GM12878 (cell line): ENCODE results near the gene FAM234B. TPM values are rescaled to one million over a fixed set of nuclear protein-coding genes. Genes with fewer than 3 reads are reported as not detected.

Experiments
- ATAC-seq: fragments of 200-7000 bp; cut with Tn5 transposase; 3 replicates; pipeline ENCODE4 v1.9.1; 2020; ENCODE audit warnings: mild to moderate bottlenecking, moderate library complexity
- BruUV-seq: library from RNA; stranded (reverse); fragments of 400-500 nt; replicated peaks from 2 replicates; lab custom pipeline; 2021; lab: Mats Ljungman, UMichigan
- CTCF ChIA-PET: fragments of 300-600 bp; sonication (Branson Sonifier 250); formaldehyde crosslinking; extraction: SDS; loops from one replicate; lab custom pipeline; 2021; ENCODE audit warnings: inconsistent platforms; lab: Yijun Ruan, JAX
- POLR2A ChIA-PET: fragments of 350-600 bp; formaldehyde crosslinking; extraction: SDS; loops from one replicate; lab custom pipeline; 2021; ENCODE audit warnings: inconsistent platforms; lab: Charles Lee
- RAD21 ChIA-PET: fragments of 300-600 bp; sonication (Branson Sonifier 250); formaldehyde crosslinking; loops from one replicate; lab custom pipeline; 2023; ENCODE audit warnings: antibody characterized with exemption; ENCODE audit not compliant: unreplicated experiment; lab: Charles Lee
- SMC1A ChIA-PET: fragments of 300-600 bp; sonication (Branson Sonifier 250); formaldehyde crosslinking; loops from one replicate; lab custom pipeline; 2023; ENCODE audit not compliant: unreplicated experiment, uncharacterized antibody; lab: Charles Lee
- DNase-seq: peaks from one replicate; pipeline ENCODE4 v3.0.0-alpha.2; 2011; ENCODE audit warnings: low read depth, low spot score
- FAIRE-seq: peaks from 3 replicates; lab custom pipeline; 2011; peaks lifted over from hg19 to GRCh38; lab: Jason Lieb, UNC
- H2AFZ ChIP-seq: 2 replicates; pipeline ENCODE4 v1.6.0; 2011; ENCODE audit warnings: low read depth, low read length, control low read depth; ENCODE audit not compliant: control insufficient read depth
- H3K27ac ChIP-seq: 2 replicates; pipeline ENCODE4 v1.5.1; 2011; ENCODE audit warnings: control low read depth; ENCODE audit not compliant: control insufficient read depth, insufficient read depth
- H3K27me3 ChIP-seq, 2 experiments: replicated peaks in 1 of 2; 2 replicates each; pipeline versions ENCODE4 v1.6.0 to v1.6.1; 2011; ENCODE audit warnings: low read length in 1 of 2; ENCODE audit not compliant: control insufficient read depth in 2 of 2, insufficient read depth in 2 of 2
- H3K36me3 ChIP-seq, 2 experiments: 2 replicates each; pipeline ENCODE4 v1.5.1; 2011; ENCODE audit warnings: low read length in 1 of 2; ENCODE audit not compliant: control insufficient read depth in 2 of 2, insufficient read depth in 2 of 2
- H3K4me1 ChIP-seq: 2 replicates; pipeline ENCODE4 v1.6.1; 2011; ENCODE audit warnings: mild to moderate bottlenecking, low read length, moderate library complexity, mixed read lengths; ENCODE audit not compliant: control insufficient read depth, insufficient read depth
- H3K4me2 ChIP-seq: 2 replicates; pipeline ENCODE4 v1.6.0; 2011; ENCODE audit warnings: control low read depth; ENCODE audit not compliant: control insufficient read depth, insufficient read depth
- H3K4me3 ChIP-seq: fragments of 200-600 bp; sonication (generic); 2 replicates; pipeline ENCODE4 v1.5.1; 2016
- H3K79me2 ChIP-seq: 2 replicates; pipeline ENCODE4 v1.6.0; 2011; ENCODE audit warnings: low read length; ENCODE audit not compliant: control insufficient read depth, insufficient read depth
- H3K9ac ChIP-seq: 2 replicates; pipeline ENCODE4 v1.8.0; 2011; ENCODE audit warnings: low read length, control low read depth, mixed read lengths; ENCODE audit not compliant: control insufficient read depth, insufficient read depth
- H3K9me3 ChIP-seq: replicated peaks from 3 replicates; pipeline ENCODE4 v1.5.1; 2011; ENCODE audit warnings: mild to moderate bottlenecking, low read length; ENCODE audit not compliant: control insufficient read depth, insufficient read depth
- H4K20me1 ChIP-seq: 2 replicates; pipeline ENCODE4 v1.6.0; 2011; ENCODE audit not compliant: control insufficient read depth, insufficient read depth
- BRCA1 ChIP-seq: IDR thresholded peaks from 2 replicates; pipeline ENCODE4 v1.6.1; 2011; ENCODE audit warnings: low read depth, low read length, improper control_type of control experiment
- IKZF1 ChIP-seq: fragments of 450-650 bp; conservative IDR thresholded peaks from 2 replicates; pipeline ENCODE4 v1.6.1; 2017; ENCODE audit warnings: antibody characterized with exemption, mild to moderate bottlenecking
- KDM1A ChIP-seq: fragments of 200-600 bp; sonication (generic); IDR thresholded peaks from 2 replicates; pipeline ENCODE4 v1.6.1; 2016; ENCODE audit warnings: borderline replicate concordance
- SMAD1 ChIP-seq: fragments of 450-650 bp; IDR thresholded peaks from 2 replicates; pipeline ENCODE4 v1.6.1; 2018; ENCODE audit warnings: mild to moderate bottlenecking, low read depth; ENCODE audit not compliant: partially characterized antibody
- WGBS: methylation state at CpG from one replicate; pipeline ENCODE4 v1.1.6; 2016; ENCODE audit warnings: low lambda C conversion rate; ENCODE audit not compliant: insufficient replicate concordance, insufficient coverage; ENCODE audit errors: missing lambda C conversion rate; 5-methylcytosine and 5-hydroxymethylcytosine counted together
- in situ Hi-C: fragments of 300-500 bp; cut with MboI; formaldehyde crosslinking; loops from 9 replicates; pipeline ENCODE4 v1.14.3; 2018; ENCODE audit warnings: mixed read lengths
- intact Hi-C: fragments of 100-400 bp; cut with micrococcal nuclease; formaldehyde crosslinking; loops from one replicate; pipeline ENCODE4 v1.14.2; 2022; ENCODE audit not compliant: unreplicated experiment
- polyA plus RNA-seq, 11 experiments: library from polyadenylated mRNA; depleted of rRNA in 4 of 11; unstranded in 6 of 11; stranded (reverse) in 5 of 11; fragments of >200 nt; fragmentation: Nextera tagmentation in 4 of 11; fragmentation: Illumina TruSeq in 1 of 11; extraction: Ambion mirVana in 4 of 11; extraction: Trizol in 1 of 11; gene quantifications; 1 replicate in 1 of 11; 2 replicates in 10 of 11; pipeline versions ENCODE4 v1.2.1 to v1.2.3, GENCODE V29; 2011 to 2016; ENCODE audit warnings: inconsistent platforms in 2 of 11, missing spikeins in 2 of 11, low read depth in 1 of 11
- total RNA-seq, 4 experiments: library from RNA; depleted of rRNA in 3 of 4; stranded (reverse); fragments of >200 nt in 3 of 4; fragmentation: Illumina TruSeq in 1 of 4; extraction: Trizol in 1 of 4; gene quantifications; 2 replicates each; pipeline versions ENCODE4 v1.2.1 to v1.2.3, GENCODE V29; 2013 to 2021
- TF ChIP-seq, protein P1 (sequence below): IDR thresholded peaks from 2 replicates; pipeline ENCODE4 v1.6.1; 2011; ENCODE audit warnings: mild to moderate bottlenecking, low read depth, low read length, moderate library complexity; ENCODE audit not compliant: insufficient replicate concordance

FAM234B gene
- total and polyA plus RNA-seq, 10 of the 15 experiments (the other 5 are each of a cell fraction or from before 2014, with no cell fraction given), result 0.09 to 2.8 (median 0.18) TPM

DNA sequence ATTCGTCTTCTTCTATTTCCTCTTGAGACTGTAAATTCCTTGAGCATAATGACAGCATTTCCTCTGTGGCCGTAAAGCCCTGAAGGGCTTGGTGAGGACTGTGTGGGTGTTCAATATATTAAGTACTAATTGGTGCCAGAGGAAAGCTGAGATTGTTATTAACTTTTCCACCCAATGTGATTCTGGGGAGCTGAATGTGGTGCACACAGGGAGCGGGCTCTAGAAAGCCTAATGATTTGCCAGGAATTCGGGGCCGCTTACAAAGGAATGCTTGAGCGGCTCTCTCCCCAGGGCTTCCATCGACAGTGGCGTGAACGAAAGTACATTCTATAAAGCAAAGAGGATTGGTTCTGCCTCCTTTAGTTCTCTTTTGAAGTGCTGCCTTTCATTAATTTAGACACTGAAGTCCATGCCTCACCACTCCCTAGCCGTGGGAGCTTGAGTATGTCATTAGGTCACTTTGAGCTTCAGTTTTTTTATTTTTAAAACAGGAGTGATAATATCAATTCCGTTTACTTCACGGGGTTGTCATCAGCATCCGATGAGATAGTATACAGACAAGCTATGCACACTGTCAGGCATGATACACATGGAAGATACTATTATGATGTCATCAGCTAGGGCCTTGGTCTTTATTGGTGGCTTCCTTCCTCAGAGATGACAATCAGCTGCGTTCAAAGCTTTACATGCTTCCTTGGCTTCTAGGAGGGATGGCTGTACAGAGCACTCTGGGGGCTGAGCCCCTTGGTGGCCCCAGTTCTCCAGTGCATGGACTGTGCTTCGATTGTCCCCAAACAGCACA lies 70.3 kb downstream of the FAM234B start:
- H3K4me3 ChIP-seq, result no peak overlapping the region
- TF ChIP-seq, protein P1, sequence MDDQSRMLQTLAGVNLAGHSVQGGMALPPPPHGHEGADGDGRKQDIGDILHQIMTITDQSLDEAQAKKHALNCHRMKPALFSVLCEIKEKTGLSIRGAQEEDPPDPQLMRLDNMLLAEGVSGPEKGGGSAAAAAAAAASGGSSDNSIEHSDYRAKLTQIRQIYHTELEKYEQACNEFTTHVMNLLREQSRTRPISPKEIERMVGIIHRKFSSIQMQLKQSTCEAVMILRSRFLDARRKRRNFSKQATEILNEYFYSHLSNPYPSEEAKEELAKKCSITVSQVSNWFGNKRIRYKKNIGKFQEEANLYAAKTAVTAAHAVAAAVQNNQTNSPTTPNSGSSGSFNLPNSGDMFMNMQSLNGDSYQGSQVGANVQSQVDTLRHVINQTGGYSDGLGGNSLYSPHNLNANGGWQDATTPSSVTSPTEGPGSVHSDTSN, result no peak
- TF ChIP-seq SMAD1 (no peak), KDM1A (no peak), BRCA1 (no peak), IKZF1 (no peak)
- RAD21 ChIA-PET, result no interaction called here

More for the DNA sequence above, 70.3 kb downstream of the FAM234B start:
- intact Hi-C loops (no loop called here), in situ Hi-C loops (no loop called here)
- Histone ChIP-seq H3K36me3 (no peaks in the 10 kb centered on the region), H3K27me3 (peaks cover 2 to 8% of the 10 kb centered on the region in 2 experiments; a peak in 3 of 4 replicates), H3K79me2 (no peaks in the 10 kb centered on the region), H2AFZ (no peak overlapping the region), H3K4me1 (no peaks in the 10 kb centered on the region), H3K9me3 (no peaks in the 10 kb centered on the region), H3K27ac (no peak overlapping the region), H3K9ac (no peak overlapping the region), H4K20me1 (no peaks in the 10 kb centered on the region), H3K4me2 (no peak overlapping the region)
- ChIA-PET POLR2A (no interaction called here), CTCF (interaction anchor here (1.7 kb wide), 1 partner anchor 13 kb away, joined by 4 read pairs; no protein-coding TSS in a partner anchor), SMC1A (no interaction called here)
- DNase-seq (no peak), FAIRE-seq (no peak), ATAC-seq (no peak)
- BruUV-seq, result no TSS peak
- 50% methylated on average over 15 of the region's 15 CpGs for WGBS
